HG03196 (cell line): ENCODE measurements around the gene FNDC3B.

Experiments
- ATAC-seq: cut with Tn5 transposase; IDR thresholded peaks from one replicate; pipeline ENCODE4 v1.9.1; 2021; ENCODE audit not compliant: unreplicated experiment

FNDC3B gene

DNA sequence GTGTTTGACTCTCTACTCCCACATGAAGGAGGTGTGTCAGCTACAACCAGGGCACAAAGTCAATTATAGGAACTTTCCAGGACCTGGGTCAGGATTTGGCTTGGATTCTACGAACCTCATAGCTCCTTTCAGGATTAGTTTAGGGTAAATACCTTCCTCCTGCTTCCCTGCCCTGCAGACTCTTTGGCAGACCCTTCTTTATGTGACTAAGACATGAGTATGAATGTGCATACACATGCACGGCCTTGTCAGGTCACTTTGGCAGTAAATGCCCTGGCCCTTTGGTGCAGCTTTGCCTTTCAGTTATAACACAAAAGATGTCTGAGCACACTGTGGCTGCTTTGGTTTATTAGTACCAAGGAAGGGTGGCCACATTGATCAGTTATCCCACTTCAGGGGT, 340.0 kb downstream of the FNDC3B start:
- ATAC-seq = no peak

DNA sequence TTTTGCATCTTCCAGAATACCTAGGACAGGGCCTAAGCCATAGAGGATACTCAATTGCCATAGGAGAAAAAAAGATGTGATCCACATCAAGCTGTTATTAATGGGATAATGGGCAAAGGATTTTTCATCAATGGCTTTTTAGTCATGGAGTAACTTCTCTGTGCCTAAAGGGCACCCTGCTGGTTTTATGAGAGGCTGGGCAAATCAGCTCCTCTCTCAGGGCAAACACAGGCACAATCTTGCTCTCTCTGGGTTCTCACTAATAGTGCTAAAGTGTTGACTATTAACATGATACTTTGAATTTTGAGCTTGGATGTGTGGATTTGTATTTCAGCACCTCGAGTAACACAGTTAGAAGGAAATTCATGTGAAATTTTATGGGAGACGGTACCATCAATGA, 341.3 kb downstream of the FNDC3B start:
- ATAC-seq = no peak

DNA sequence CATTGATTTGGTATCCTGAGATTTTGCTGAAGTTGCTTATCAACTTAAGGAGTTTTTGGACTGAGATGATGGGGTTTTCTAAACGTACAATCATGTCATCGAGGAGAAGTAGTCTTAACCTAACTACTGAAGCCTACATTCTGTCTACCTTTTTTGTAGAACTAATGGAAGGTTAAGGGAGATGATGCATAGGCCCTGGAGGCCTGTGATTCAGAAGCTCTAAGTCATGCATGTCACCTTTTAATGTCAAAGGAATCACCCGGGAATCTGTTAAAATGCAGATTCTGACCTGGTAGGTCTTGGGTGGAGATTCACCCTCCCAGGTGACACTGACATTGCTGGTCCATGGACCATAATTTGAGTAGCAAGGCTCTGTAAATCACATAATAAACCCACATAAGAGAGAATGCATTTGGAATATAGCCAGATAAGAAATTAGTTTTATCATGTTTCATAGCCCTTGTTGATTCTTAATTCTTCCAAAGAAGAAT, 344.0 kb downstream of the FNDC3B start:
- ATAC-seq = no peak

DNA sequence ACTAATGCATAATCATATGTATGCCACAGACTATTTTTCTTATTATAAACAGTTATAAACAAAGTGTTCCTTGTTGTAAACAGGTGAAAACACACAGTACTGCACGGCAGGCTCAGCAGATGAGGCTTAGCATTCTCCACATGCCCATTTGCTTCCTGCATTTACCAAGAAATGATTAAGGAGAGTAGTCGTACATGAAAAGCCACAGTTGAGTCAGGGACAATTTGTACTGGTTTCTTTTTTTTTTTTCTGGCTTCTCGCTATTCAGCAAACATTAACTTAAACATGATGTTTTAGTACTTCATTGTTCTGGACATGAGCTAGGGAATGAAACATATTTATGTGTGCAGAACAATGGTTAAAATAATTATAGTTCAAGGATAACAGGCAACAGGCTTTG, 345.5 kb downstream of the FNDC3B start:
- no peak for ATAC-seq

DNA sequence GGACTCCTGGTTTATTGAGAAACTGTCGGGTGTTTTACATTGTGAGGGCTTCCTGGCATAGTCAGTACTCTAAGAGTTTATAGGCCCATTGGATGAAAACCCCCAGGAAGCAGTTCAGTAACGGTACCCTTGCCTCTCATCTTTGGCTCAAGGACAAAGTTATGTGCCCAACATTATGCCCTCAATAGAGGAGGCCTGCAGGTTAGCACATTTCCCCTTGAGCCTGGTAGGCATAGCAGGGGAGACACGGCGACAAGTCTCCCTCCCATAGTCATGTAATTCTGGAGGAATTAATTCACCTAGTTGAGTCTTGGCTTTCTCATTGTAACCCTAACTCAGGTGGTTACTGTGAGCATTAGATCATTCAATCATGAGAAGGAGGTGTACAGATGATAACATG, 348.4 kb downstream of the FNDC3B start:
- ATAC-seq = no peak

DNA sequence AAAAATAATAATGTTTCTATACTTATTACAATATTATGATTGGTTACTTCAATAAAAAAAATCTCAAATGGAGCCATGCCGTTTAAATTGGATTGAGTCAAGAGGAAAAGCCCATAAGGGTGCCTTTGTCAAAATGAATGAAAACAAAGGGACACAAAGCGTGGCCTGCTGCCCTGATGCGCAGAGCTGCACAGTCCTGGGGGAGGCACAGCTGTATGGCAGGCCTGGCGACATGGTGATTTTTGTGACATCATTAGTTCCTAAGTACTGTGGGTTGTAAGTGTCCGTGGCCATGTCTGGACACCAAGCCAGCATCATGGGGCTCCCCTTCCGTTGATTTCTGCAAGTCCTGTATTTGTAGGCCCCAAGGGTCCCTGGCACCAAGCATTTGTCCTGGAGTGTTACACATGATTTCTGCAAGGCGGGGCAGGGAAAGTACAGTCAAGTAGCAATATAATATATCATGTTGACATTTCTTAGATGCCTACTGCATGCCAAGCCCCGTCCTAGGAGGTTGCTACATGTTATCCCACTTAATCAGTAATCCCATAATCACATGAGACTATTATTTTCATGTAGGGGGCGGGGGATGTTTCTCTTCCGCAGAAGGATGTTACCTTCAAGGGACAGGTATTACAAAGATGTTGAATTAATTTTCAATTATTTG, 349.2 kb downstream of the FNDC3B start:
- ATAC-seq = no peak

DNA sequence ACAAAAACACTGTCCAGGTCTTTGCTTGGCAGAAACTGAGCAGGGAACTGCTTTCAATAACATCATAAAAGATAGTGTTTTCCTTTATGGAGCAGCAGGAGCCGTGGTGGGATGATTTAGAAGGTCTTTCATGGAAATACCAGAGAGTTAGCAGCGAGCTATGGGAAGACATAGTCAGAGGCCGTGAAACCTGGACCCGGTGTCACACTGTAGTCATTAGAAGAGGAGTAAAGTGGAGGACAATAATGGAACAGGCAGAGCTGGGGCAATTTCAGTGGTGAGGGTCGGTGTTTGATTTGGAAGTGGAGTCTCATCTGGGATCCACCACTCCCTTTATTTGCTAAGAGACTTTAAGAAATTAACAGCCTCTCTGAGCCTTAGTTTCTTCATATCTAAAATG, 351.4 kb downstream of the FNDC3B start:
- ATAC-seq = no peak

DNA sequence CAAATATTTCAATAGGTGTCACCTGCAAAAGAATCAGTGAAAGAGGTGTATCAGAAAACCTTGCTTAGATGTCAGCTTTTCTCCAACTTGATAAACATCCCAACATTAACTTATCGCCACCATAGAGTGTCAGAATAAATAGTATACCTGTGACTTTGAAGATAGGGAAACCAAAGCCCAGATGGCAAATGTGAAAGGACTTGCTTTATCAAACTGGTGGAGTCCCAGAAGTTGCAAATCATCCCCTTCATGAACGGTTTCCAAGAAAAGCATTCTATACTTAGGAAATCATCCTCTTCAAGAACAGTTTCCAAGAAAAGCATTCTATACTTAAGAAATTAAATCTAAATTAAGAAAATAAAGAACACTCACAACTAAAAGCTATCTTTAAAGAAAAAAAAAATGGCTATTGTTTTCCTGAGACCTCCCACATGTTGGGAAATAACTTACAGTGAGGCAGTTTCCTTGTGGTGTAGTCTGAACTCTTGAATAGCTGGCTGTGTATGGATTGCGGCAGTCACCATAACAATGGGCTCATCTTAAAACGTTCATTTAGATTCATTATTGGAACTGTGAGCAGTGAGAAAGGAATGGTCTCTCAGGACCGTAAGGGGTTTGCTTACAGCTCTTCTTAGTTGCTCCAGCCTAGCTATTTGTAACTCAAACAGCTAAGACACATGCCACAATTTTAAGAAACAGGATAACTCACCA, 352.4 kb downstream of the FNDC3B start:
- no peak for ATAC-seq

DNA sequence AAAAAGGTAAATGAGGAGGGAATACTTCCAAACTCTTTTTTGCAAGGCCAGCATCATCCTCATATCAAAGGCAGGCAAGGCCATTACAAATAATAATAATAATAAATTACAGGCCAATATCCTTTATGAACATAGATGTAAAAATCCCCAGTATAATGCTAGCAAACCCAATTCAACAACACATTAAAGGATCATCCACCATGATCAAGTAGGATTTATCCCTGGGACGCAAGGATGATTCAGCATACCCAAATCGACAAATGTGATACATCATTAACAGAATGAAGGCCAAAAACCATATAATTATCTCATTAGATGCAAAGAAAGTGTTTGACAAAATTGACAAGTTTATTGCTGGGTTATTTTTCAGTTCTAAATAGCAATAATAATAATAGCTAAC, 355.3 kb downstream of the FNDC3B start:
- ATAC-seq = no peak

DNA sequence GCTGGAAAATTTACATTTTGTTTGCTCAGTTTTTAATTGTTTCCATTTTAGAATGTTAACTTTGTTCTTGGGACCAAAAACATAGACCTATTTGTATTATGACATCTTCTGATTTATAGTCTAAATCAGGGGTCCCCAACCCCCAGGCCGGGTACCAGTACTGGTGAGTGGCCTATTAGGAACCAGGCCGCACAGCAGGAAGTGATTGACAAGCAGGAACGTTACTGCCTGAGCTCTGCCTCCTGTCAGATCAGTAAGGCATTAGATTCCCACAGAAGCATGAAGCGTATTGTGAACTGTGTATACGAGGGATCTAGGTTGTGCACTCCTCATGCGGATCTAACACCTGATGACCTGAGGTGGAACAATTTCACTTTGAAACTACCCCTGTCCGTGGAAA, 357.0 kb downstream of the FNDC3B start:
- ATAC-seq = no peak

DNA sequence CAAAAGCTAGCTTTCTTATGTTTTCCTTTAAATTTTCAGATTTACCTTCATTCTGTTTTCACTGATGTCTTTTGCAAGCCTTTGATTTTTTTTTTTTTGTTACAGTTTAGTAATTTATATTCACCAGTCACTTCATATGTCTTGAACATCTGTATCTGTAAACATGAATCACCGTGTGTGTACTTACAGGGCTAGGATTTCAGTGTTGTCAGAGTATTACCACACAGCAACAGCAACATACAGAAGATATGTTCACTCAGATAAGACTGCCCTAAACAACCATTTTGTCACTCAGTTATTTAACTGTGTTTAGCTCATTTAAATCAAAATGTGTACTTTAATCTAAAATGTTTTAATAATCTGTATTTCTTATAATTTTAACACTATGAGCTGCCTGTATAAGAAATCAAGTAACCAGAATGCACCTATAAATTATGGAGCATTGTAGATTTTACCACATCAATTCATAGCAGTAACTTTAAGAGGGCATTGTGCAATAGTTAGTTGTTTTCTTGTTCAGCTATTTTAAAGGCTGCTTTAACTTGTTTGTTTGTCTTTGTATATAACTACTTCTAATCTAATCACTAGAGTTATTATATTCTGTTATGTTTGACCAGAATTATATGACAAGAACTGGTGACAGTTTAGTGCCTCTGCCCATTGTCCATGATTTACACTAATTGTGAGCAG, 358.5 kb downstream of the FNDC3B start:
- ATAC-seq = no peak

DNA sequence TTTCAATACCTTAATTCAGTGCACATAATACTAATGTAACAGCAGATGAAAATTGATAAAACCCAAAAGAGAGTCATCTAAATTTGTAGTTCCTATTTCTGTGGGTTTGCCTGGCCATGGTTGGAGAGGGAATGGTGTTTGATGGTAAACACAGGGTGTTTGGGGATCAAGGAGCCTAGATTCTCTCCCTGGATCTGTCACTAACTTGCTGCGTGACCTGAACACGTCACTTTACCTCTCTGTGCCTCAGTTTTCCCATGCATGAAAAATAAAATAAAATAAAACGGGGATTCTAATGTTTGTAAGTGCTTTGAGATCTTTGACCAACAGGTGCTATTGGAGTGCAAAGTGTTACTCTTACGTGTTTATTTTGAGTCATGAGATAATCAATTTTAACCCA, 359.1 kb downstream of the FNDC3B start:
- ATAC-seq = no peak

DNA sequence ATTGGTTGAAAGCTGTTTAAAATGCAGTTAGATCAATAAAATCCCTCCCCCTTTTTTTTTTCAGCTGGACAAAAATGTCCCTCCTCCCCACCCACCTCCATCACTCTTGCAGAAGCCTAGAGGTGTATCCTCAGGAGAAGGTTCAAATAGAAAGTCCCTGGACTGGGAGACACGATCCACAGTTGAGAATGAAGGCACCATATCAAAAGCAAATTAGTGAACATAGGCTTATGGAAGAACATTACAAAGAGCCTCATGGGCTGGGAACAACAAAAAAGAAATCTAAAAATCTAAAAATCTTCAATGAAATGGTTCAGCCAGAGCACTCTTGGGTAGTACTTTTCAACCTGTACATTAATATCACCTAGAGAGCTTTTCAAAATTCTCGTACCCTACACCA, 362.7 kb downstream of the FNDC3B start:
- ATAC-seq = no peak

DNA sequence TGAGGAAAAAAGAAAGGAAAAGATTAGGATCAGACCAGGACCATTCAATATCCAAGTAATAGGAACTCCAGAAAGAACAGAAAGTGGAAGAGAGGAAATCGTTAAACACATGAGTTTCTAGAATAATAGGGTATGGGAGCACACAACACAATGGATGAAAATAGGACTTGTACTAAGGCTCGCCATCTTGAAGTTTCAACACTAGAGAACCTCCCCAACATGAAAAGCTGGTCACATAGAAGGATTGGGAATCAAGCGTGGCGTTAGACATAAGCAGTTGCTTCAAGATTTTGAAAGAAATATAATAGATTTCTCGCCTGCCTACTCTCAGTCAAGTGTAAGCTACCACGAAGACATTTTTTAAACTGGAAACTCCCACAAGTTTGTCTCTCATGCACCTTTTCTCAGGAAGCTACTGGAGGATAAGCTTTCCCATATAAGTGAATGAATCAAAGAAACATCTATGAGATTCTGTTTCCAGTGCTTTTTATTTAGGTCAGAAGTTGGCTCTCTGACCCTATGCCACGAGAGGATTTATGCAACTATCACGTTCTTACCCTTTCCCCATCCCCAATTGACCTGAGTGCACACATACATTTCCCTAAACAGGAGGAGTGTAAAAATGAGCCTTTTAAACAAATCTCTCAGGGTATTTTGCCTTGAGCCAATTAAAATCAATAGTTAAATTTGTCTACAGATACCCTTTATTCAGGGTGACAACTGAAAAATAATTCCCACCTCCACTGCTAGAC, 363.7 kb downstream of the FNDC3B start:
- ATAC-seq = no peak

DNA sequence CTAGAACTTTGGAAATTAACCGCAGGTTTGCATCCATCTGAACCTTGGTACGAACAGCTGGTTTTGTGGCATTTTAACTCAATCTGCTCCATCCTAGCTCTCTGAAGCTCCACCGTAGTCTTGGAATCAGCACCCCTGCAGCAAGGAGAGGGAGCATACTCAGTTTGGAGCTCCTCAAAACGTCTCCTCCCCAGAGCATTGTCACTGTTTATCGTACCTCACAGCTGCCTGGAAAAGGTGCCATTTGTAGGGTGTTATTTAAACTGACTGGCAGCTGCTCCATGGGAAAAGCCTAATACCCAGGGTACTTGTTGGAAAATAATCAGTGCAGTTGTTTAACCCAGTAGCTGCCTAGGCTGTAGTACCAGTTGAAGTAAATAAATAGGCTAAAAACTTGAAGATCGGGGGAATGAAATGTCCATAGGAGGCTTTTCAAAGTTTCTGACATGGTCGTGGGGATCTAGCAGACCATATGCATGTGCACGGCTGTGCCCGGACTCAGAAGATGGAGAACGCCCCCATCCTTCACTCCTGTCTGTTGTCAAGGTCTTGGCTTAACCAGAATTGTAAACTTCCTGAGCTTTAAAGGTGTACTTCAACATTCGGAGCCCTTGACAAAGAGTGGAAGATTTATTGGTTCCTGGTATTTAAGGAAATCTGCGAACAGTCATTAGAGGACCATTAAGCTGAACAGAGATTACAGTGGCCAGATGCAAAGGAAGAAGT, 365.0 kb downstream of the FNDC3B start:
- ATAC-seq = no peak

DNA sequence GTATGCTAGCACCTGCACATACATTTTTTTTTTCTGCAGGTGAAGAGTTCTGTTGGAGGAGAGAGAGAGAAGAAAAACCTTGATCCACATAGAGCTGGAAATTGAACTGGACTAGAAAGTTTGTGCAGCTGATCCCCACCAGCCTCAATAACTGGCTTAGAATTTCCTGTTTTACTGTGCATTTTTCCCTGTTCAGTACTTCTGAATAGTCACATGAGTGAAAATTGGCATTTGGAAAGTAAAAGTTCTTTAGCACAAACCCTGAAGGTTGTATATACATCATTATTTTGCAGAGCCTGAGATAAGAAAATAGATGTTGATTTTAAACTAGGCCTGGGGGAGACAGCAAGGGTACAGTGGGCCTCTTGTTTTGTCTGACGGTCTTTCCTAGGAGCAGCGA, 366.5 kb downstream of the FNDC3B start:
- no peak for ATAC-seq

DNA sequence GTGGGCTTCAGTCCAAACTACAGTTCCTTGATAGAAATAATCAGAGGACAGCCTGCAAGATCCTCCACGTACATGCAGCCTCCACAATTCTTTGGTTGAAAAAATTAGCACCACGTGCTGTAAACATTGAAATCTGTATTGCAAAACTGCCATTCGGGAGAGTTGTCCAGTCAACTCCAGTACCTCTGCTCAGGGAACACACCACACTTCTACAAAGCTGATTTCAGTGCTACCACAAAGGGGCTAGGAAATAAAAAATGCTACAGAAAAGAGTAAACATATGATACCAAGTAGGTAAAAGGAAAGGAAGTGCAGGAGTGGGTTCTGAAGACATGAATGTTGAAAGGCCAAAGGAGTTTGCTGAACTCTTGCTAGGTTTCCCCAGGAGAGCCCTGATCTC, 368.5 kb downstream of the FNDC3B start:
- no peak for ATAC-seq

DNA sequence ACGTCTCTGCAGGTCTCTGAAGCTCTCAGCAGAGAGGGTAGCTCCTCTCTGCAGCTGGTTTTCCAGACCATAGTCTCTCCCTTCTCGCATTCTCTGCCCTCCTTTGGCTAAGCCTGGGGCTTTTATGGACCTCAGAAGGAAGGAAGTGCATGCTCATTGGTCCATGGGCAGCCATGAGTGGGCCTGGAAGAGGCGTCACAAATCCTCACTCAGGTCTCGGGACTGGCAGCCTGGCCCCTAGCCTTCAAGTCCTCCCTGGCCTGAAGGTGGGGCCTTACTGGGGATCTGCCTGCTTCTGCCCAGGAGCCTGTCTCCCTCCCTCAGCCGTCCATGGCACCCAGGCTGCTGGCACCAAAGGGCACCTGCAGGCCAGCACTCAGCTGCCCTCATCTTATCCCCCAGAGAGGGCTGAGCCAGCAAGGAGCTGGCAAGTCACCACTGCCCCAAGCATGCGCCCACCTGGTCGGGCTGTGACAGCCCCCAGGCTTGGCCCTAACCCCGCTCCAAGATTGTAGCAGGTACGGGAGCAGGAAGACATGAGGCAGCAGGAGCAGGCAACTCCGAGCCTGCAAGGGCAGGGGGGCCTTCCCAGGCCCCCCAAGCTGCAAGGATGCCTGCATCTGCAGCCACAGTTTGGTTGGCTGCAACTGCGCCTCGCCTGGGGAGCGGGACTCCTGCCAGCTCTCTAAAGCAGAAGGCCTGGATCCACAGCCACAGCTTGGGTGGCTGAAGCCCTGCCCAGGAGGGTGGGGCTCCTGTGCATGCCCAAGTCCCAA, 371.5 kb downstream of the FNDC3B start:
- ATAC-seq = no peak

DNA sequence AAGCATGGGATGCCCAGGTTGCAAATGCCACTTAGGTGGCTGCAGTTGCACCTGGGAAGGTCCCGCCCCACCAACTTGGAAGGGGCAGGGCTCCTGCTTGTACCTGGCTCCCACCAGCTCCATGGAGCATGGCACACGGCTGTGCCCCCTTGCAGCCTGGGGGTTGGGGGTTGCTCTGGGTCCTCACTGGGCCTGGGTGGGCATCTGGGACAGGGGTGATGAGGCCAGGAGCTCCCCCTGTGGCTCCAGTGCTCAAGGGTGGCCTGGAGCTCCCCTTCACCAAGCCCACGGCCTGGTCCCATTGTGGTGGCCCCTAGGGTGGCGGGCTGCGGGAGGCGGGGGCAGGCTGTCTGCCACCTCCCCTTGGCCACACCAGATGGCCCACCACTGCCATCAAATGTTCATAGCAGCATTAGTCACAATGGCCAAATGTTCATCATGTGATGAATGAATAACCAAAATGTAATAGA, 372.1 kb downstream of the FNDC3B start:
- ATAC-seq = no peak

DNA sequence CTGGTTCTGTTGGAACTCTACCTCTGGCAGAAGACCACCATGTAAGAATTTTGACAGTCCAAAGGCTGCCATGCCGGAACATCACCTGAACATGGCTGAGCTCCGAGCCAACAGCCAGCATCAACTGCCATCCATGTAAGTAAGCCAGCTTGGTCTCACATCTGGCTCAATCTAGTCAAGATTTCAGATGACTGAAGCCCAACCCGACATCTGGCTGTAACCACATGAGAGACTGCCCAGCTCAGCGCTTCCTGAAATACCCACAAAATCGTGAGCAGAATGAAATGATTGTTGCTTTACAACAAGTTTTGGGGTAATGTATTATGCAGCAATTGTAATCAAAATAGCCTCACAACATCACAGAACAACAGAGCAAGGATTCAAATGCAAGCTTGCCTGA, 375.9 kb downstream of the FNDC3B start:
- ATAC-seq = no peak
